OCI-LY7 (cell line): ENCODE data around the gene SLC39A2.

Experiments used
- CTCF ChIP-seq: fragments of 200-600 bp; sonication (generic); conservative IDR thresholded peaks from 2 replicates; pipeline ENCODE4 v1.5.1; 2014; ENCODE audit warnings: mild to moderate bottlenecking, antibody characterized with exemption, low read length, moderate library complexity, mixed read lengths
- EZH2phosphoT487 ChIP-seq: fragments of 200-600 bp; sonication (generic); IDR thresholded peaks from 2 replicates; pipeline ENCODE4 v1.6.1; 2018; ENCODE audit warnings: low read depth, borderline replicate concordance, mild to moderate bottlenecking, mixed run types, antibody characterized with exemption, low read length, moderate library complexity, mixed read lengths

- TF ChIP-seq CTCF (no peak), EZH2phosphoT487 (no peak)
Measured at GRCh38 chr14:20997564-20997963, 1.5 kb upstream of the SLC39A2 start.
